DMS53 treated with DMSO at 0.1 percent for 48 hours (cell line): Measurements from ENCODE around the gene TFCP2L1.
"Not testable (repeated sequence)": the region's sequence is repeated elsewhere in the genome, so short reads cannot be mapped to it uniquely, and the experiment has no call there.

Experiments used
- DNase-seq: peaks from one replicate; lab custom pipeline; 2025; ENCODE audit not compliant: unreplicated experiment; lab: John Stamatoyannopoulos, UW

Gene TFCP2L1, protein sequence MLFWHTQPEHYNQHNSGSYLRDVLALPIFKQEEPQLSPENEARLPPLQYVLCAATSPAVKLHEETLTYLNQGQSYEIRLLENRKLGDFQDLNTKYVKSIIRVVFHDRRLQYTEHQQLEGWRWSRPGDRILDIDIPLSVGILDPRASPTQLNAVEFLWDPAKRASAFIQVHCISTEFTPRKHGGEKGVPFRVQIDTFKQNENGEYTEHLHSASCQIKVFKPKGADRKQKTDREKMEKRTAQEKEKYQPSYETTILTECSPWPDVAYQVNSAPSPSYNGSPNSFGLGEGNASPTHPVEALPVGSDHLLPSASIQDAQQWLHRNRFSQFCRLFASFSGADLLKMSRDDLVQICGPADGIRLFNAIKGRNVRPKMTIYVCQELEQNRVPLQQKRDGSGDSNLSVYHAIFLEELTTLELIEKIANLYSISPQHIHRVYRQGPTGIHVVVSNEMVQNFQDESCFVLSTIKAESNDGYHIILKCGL

GRCh38 chr2:121284463-121285449, at the start of gene TFCP2L1:
TFCP2L1 (minus strand) TSS chr2:121285202; CDS start chr2:121285109, 93 bp downstream.
- peak; percentile 76 for DNase-seq

- no peak for DNase-seq
Observed at GRCh38 chr2:121333834-121334558, 49.0 kb upstream of the TFCP2L1 start.

- no peak for DNase-seq
Observed at GRCh38 chr2:121333231-121333630, 48.2 kb upstream of the TFCP2L1 start.

DNA sequence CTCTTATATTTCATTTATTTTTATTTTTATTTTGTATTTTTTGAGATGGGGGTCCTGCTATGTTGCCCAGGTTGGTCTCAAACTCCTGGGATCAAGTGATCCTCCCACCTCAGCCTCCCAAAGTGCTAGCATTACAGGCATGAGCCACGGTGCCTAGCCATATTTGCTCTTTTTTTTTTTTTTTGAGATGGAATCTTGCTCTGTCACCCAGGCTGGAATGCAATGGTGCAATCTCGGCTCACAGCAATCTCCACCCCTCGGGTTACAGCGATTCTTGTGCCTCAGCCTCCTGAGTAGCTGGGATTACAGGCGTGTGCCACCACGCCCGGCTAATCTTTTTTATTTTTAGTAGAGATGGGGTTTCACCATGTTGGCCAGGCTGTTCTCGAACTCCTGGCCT, 46.3 kb upstream of the TFCP2L1 start:
- not testable (repeated sequence) for DNase-seq

- no peak for DNase-seq
Observed at GRCh38 chr2:121330921-121331320, 45.9 kb upstream of the TFCP2L1 start.

GRCh38 chr2:121329786-121330185, 44.8 kb upstream of the TFCP2L1 start:
- DNase-seq, result no peak

- DNase-seq, result no peak
Observed at GRCh38 chr2:121326628-121327027, 41.6 kb upstream of the TFCP2L1 start.

- no peak for DNase-seq
Observed at GRCh38 chr2:121324601-121325000, 39.6 kb upstream of the TFCP2L1 start.

DNA sequence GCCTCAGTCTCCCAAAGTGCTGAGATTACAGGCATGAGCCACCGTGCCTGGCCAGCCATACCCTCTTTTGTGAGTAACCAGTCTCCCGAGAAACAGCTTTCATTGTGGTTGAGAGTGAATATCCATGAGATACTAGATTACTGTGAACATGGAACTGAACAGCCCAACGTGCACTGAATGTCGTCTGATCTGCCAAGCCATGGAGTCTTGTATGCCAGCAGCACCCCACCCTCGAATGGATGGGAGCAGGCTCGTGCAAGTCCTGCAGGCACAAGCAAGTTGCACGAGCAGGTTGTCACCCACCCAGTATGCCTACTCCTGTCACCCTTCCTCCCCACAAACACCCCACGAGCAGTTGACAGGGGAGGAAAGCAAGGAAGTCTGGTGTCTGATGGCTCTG, 36.5 kb upstream of the TFCP2L1 start:
- DNase-seq, result no peak

- no peak for DNase-seq
Observed at GRCh38 chr2:121319941-121320340, 34.9 kb upstream of the TFCP2L1 start.

GRCh38 chr2:121316986-121317385, 32.0 kb upstream of the TFCP2L1 start:
- no peak for DNase-seq

GRCh38 chr2:121313701-121314100, 28.7 kb upstream of the TFCP2L1 start:
- DNase-seq, result not testable (repeated sequence)

DNA sequence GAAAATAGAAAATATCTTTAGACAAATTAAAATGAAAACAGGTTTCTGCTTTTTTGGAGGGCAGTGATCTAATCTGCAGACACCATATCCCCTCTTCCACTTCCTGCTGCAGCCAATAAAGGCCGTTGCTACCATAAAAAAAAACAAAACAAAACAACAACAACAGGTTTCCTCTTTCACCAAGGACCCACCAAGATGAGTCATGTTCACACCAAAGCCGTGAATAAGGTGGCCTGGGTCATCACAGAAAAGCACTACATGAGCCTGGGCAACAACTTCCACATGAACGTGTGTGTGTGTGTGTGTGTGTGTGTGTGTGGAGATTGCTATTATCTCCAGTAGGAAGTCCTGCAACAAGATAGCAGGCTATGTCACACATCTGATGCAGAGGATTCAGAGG, 24.8 kb upstream of the TFCP2L1 start:
- DNase-seq, result peak; percentile 24

GRCh38 chr2:121309323-121309722, 24.3 kb upstream of the TFCP2L1 start:
- DNase-seq, result no peak

DNA sequence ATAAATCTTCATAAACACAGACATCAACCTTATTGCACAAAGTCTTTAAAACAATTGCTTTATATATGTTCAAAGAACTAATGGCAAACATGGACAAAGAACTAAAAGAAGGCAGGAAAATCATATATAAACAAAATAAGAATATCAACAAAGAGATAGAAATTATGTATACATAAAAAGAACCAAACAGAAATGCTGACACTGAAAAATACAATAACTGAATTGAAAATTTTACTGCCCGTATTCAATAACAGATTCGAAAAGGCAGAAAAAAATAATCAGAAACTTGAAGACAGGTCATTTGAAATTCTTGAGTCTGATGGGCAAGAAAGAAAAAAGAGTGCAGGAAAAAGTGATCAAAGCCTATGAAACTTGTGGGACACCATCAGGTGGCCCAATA, 22.0 kb upstream of the TFCP2L1 start:
- DNase-seq, result no peak

DNA sequence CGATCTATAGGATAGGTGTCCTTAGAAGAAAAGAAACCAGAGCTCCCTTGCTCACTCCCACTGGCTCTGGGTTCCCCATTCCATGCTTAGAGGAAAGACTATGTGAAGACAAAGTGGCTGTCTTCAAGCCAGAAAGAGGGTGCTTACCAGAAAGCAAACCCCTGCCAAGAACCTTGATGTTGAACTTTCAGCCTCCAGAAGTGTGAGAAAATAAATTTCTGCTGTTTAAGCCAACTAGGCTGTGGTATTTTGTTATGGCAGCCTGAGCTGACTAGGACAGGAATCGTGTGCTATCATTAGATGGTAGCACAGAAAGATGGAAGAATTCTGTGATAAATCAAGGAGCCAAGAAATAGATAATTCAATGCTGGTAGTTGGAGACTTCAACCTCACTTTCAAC, 19.9 kb upstream of the TFCP2L1 start:
- DNase-seq, result no peak

- DNase-seq, result no peak
Observed at GRCh38 chr2:121303531-121304263, 18.7 kb upstream of the TFCP2L1 start.

- DNase-seq, result not testable (repeated sequence)
Observed at GRCh38 chr2:121301190-121301589, 16.2 kb upstream of the TFCP2L1 start.

- DNase-seq, result no peak
Observed at GRCh38 chr2:121298476-121298875, 13.5 kb upstream of the TFCP2L1 start.

DNA sequence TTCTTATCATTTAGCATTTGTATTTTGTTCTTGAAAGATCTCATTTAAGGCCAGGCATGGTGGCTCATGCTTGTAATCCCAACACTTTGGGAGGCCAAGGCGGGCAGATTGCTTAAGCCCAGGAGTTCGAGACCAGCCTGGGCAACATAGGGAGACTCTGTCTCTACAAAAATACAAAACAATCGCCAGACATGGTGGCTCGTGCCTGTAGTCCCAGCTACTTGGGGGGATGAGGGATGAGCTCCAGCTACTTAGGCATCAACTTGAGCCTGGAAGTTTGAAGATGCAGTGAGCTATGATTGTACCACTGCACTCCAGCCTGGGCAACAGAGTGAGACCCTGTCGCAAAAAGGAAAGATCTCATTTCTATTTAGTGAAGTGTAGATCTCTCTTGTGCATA, 12.9 kb upstream of the TFCP2L1 start:
- not testable (repeated sequence) for DNase-seq
